HG03103 (cell line): Measurements from ENCODE around the gene TAF1.
"Not testable (repeated sequence)": the region's sequence is repeated elsewhere in the genome, so short reads cannot be mapped to it uniquely, and the experiment has no call there.

ENCODE experiments used
- ATAC-seq: cut with Tn5 transposase; IDR thresholded peaks from one replicate; pipeline ENCODE4 v1.9.1; 2021; ENCODE audit warnings: low read depth; ENCODE audit not compliant: unreplicated experiment

The TAF1 gene, protein sequence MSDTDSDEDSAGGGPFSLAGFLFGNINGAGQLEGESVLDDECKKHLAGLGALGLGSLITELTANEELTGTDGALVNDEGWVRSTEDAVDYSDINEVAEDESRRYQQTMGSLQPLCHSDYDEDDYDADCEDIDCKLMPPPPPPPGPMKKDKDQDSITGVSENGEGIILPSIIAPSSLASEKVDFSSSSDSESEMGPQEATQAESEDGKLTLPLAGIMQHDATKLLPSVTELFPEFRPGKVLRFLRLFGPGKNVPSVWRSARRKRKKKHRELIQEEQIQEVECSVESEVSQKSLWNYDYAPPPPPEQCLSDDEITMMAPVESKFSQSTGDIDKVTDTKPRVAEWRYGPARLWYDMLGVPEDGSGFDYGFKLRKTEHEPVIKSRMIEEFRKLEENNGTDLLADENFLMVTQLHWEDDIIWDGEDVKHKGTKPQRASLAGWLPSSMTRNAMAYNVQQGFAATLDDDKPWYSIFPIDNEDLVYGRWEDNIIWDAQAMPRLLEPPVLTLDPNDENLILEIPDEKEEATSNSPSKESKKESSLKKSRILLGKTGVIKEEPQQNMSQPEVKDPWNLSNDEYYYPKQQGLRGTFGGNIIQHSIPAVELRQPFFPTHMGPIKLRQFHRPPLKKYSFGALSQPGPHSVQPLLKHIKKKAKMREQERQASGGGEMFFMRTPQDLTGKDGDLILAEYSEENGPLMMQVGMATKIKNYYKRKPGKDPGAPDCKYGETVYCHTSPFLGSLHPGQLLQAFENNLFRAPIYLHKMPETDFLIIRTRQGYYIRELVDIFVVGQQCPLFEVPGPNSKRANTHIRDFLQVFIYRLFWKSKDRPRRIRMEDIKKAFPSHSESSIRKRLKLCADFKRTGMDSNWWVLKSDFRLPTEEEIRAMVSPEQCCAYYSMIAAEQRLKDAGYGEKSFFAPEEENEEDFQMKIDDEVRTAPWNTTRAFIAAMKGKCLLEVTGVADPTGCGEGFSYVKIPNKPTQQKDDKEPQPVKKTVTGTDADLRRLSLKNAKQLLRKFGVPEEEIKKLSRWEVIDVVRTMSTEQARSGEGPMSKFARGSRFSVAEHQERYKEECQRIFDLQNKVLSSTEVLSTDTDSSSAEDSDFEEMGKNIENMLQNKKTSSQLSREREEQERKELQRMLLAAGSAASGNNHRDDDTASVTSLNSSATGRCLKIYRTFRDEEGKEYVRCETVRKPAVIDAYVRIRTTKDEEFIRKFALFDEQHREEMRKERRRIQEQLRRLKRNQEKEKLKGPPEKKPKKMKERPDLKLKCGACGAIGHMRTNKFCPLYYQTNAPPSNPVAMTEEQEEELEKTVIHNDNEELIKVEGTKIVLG (N-terminal part only)

DNA sequence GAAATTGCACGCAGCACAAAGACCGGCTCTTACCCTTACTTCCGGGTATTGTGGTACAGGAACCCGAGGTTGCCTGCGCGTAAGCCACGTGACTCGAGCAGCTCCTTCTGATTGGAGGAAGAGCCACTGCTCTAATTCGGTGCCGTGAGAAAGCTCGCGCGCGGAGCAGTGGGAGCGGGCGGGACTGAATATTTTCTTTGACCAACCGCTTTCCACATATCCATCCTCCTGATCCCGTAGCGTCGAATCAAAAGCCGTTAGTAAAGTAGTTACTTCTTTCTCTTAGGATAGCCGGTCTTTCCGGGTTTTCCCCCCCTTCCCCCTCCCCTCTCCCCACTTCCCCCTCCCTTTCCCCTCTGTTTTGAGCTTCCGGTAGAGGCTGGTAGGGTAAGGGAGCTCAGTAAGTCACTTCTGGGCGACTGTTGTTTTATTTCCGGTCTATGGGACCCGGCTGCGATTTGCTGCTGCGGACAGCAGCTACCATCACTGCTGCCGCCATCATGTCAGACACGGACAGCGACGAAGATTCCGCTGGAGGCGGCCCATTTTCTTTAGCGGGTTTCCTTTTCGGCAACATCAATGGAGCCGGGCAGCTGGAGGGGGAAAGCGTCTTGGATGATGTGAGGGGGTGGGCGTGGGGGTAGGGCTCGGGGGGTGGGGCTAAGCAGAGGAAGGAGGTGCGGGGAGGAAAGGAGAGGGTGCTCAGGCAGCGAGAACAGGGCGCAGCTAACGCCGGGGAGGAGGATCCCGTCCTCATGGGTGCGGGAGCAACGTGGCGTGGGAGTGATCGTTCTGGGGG lies at the start of gene TAF1:
TSS of gene TAF1 (plus strand) at position 483 of the 799 bp plus-strand sequence. CDS start at position 501, 18 bp downstream.
- peak; percentile 93 for ATAC-seq

DNA sequence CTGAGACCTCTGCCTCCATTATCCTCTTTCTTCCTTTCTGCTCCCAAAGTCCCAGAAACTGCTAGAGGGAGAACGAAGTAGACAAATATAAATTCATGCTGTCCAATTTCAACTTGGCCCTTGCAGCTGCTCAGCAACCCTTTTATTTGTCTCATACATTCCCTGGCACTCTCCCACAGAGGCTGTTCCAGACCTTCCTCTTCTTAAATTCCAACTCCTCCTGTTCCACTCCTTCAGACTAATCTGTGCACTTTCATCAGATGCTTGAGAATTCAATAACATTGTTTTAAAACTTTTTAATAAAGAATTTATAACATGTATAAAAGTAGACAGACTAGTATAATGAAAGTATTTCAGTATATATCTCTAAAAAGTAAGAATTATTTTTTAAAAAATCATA lies 49.2 kb upstream of the TAF1 start:
- ATAC-seq, result not testable (repeated sequence)

GRCh38 chrX:71320126-71320525 lies 46.0 kb upstream of the TAF1 start:
- no peak for ATAC-seq

- ATAC-seq, result no peak
These were observed 44.4 kb upstream of the TAF1 start for GRCh38 chrX:71321731-71322130.

DNA sequence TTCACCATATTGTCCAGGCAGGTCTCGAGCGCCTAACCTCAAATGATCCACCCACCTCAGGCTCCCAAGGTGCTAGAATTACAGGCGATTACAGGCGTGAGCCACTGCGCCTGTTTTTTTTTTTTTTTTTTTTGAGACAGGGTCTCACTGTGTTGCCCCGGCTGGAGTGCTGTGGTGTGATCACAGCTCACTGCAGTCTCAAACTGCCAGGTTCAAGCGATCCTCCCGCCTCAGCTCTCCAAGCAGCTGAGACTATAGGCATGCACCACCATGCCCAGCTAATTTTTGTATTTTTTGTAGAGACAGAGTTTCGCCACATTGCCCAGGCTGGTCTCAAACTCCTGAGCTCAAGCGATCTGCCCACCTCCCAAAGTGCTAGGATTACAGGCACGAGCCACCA lies 41.7 kb upstream of the TAF1 start:
- ATAC-seq, result not testable (repeated sequence)

- ATAC-seq, result no peak
These were observed 39.8 kb upstream of the TAF1 start for GRCh38 chrX:71326394-71326793.

DNA sequence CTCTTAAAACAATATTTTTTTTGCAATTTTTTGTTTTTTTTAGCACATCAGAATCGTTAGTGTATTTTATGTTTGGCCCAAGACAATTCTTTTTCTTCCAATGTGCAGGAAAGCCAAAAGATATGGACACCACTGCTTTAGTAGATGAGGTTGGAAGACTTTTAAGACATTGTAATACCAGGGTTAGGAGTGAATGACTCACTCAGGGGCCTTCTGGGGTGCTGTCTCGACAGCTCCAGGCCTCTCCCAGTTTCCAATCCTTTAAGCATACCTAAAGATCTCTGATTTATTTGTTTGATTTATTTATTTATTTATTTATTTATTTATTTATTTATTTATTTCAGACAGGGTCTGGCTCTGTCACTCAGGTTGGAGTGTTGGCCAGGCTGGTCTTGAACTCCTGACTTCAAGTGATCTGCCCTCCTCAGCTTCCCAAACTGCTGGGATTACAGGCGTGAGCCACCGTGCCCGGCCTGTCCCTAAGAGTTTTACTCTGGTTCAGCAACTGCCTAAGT lies 16.9 kb upstream of the TAF1 start:
- ATAC-seq, result not testable (repeated sequence)

DNA sequence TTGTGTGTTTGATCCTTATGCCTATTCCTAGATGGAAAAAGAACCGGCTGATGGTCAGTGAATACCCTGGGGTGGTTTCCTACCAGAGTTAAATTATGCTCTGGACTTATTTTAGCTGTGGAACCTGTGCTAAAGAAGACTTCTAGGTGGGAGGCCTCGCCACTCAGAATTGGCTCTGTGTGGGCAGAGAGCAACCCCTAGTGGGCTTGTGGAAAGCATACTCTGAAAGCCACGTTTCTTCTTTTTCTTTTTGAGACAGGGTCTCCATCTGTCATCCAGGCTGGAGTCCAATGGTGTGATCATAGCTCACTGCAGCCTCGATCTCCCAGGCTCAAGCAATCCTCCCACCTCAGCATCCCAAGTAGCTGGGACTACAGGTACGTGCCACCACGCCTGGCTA lies 16.3 kb upstream of the TAF1 start:
- not testable (repeated sequence) for ATAC-seq

GRCh38 chrX:71352439-71352838 lies 13.7 kb upstream of the TAF1 start:
- ATAC-seq, result not testable (repeated sequence)

DNA sequence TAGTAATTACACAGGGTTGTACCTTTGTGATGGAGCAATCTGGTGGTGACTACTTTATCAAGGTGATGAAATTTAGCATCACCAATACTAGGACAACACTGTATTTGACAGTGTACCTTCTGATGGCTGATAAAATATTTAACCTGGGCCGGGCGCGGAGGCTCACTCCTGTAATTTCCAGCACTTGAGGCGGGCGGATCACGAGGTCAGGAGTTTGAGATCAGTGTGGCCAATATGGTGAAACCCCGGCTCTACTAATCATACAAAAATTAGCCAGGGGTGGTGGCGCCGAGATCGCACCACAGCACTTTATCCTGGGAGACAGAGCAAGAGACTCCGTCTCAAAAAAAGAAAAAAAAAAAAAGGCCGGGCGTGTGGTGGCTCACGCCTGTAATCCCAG lies 1.9 kb upstream of the TAF1 start:
- ATAC-seq, result no peak

GRCh38 chrX:71365356-71365874 lies 742 bp upstream of the TAF1 start:
- no peak for ATAC-seq

- no peak for ATAC-seq
These were observed 608 bp downstream of the TAF1 start for GRCh38 chrX:71366674-71367256.

GRCh38 chrX:71367396-71367795 lies 1.2 kb downstream of the TAF1 start:
- no peak for ATAC-seq

- ATAC-seq, result no peak
These were observed 6.2 kb downstream of the TAF1 start for GRCh38 chrX:71372388-71372787.

DNA sequence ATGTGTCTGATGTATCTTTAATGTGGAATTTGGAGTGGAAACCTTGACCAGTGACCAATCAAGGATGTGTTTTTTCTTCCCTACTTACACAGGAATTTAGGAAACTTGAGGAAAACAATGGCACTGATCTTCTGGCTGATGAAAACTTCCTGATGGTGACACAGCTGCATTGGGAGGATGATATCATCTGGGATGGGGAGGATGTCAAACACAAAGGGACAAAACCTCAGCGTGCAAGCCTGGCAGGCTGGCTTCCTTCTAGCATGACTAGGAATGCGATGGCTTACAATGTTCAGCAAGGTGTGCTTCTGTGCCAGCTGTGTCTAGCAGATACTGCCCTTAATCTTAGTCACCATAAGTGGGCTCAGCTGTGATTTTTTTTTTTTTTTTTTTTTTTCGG lies 12.6 kb downstream of the TAF1 start:
- ATAC-seq, result no peak

DNA sequence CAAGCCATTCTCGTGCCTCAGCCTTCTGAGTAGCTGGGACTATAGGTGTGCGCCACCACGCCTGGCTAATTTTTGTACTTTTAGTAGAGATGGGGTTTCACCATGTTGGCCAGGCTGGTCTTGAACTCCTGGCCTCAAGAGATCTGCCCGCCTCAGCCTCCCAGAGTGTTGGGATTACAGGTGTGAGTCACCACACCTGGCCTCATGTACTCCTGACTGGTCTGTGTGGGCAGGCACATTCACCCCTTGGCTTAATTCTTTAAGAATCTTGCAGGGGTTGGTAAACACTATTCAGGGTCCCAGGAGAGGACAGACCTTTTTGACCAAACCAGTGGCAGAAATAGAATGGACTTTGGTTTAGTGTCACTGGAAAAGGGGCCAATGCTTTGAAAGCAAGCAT lies 25.6 kb downstream of the TAF1 start:
- ATAC-seq, result not testable (repeated sequence)

GRCh38 chrX:71393919-71394318 lies 27.8 kb downstream of the TAF1 start:
- ATAC-seq, result no peak

DNA sequence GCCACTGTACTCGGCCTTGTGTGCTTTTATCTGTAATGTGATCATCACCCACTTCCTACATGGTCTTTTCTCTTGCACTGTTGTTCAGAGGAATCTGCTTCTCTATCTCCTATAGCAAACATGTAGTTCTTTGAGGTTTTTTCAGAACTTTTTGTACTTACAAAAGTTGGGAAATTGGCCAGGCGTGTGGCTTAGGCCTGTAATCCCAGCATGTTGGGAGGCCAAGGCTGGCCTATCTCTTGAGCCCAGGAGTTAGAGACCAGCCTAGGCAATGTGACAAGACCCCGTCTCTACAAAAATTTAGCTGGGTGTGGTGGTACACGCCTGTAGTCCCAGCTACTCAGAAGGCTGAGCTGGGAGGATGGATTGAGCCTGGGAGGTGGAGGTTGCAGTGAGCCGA lies 30.4 kb downstream of the TAF1 start:
- no peak for ATAC-seq

- no peak for ATAC-seq
These were observed 34.6 kb downstream of the TAF1 start for GRCh38 chrX:71400710-71401109.
